Hair follicle dermal papilla cell (primary cell): ENCODE results near the gene BPNT1. TPM values are rescaled to one million over a fixed set of nuclear protein-coding genes. Genes with fewer than 3 reads are reported as not detected.

ENCODE experiments used
- small RNA-seq: library from RNA; depleted of rRNA; stranded (forward); fragments of <200 nt; gene quantifications from one replicate; pipeline ENCODE3, GENCODE V24; 2012
- total RNA-seq: library from RNA; depleted of rRNA; stranded (reverse); fragments of >200 nt; gene quantifications from 2 replicates; pipeline ENCODE4 v1.2.3, GENCODE V29; 2012

Gene BPNT1, protein sequence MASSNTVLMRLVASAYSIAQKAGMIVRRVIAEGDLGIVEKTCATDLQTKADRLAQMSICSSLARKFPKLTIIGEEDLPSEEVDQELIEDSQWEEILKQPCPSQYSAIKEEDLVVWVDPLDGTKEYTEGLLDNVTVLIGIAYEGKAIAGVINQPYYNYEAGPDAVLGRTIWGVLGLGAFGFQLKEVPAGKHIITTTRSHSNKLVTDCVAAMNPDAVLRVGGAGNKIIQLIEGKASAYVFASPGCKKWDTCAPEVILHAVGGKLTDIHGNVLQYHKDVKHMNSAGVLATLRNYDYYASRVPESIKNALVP
- total RNA-seq = 15.7 and 17.4 TPM in 2 replicates

DNA sequence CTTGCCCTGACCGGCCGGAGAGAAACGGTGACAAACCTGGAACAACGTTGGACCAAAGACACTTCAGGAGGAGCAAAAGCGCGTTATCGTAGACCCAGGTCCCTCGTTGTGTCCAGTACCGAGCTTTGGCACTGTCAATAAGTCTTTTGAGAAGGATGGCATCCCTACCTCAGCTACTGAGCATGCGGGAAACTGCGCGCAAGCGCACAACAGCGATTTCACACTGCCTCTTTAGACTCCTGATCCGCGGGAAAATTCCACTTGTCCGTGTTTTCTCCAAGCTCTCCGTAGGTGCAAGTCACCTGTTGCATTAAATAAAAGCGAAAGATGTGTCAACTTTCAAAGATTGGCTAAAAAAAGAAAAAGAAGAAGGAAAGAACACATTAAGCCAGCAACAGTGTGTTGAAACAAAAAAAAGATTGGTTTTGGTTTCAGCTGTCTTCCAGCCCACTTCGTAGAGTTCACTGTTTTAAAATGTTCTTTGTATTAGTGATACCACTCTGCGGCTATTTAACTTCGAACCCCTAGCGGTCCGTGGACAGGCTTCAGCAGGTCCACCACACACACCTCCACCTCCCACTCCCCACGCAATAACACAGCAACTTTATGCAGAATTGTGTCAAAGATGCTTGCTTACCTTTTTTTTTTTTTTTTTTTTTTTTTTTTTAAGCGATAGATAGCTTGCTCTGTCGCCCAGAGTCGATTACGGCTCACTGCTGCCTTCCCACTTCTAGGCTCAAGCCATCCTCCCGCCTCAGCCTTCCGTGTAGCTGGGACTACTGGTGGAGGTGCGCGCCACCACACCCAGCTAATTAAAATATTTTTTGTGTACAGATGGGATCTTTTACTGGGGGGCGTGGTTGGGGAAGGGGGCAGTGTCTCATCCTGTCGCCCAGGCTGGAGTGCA is at the start of gene BPNT1:
BPNT1 (minus strand) TSS at position 139 of the 907 bp plus-strand sequence. CDS start 9,942 bp downstream, outside the sequence.

DNA sequence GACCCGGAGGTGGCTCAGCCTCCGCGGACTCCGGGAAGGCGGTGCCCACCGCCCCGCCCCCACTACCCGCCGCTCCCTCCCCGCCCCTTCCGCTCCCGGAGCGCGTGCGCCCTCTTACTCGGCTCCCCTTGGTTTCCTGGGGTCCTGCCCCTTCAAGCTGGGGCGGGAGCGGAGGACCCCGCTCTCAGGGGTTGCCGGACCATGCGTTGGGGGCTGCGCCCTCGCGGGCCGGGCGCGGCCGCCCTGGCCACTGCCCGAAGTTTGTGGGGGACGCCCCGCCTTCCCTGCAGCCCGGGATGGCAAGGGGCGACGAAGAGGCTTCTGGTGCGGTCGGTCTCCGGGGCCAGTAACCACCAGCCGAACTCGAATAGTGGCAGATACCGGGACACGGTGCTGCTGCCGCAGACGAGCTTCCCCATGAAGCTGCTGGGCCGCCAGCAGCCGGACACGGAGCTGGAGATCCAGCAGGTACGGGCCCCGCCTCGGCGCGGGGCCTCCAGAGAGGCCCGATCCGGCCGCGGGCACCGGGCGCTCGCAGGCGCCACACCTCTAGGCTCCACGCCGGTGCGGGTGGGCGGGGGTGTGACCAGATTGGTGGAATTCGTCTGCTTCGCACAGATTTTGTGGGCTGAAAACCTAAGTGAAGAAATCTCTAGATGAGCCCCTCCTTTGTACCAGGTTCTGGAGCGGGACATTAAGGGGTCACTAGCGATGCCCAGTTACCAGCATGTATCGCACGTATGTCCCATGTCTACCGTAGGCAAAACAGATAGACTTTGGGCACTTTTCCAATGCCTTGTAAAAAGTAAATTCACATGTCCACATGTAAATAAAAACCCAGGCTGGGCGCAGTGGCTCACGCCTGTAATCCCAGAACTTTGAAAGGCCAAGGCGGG is 4.7 kb upstream of the BPNT1 start, which contains the start of gene IARS2:
IARS2 (plus strand) TSS at position 117 of the 896 bp plus-strand sequence; CDS start at position 202, 85 bp downstream.

DNA sequence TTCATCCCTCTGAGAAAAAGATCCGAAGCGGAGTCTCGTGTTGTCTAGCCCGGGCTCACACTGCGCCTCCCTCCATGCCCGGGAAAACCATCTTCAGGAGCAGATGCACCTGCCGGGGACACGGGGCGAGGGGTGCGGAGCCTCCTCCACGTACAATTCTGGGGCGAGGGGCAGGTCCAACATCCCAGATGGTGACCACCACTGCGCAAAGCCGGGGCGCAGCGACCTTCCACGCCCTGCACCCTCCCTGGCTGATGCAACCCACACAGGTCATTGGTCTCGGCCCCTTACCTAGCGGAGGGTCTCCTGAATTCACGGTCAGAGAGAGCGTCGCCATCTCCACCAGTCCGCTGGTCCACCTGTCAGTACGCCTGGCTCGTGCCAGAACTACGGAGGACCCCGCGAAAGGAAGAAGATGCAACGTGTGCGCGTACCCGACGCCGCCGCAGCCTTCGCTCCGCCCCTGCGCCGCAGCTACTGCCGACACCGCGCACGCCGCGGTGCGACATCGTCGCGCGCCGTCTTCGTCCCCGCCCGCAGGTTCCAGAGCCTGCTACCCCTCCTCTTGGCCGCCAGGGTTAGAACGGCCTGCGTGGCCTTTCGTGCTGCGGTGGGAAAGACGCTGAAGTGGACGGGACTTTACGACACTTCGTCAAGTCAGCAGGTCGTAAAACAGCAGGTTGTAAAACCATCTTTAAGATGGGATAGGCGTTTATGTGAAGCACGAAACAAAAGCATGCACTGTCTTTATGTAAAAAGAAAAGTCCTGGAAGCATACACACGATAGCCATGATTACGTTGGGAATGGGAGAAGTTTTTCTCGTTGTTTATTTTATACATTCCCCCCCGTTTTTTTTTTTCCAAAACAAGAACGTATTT is 43.3 kb downstream of the BPNT1 start, which contains the start of gene EPRS1:
EPRS1 (minus strand) TSS at position 454 of the 879 bp plus-strand sequence; CDS start at position 337, 117 bp downstream.

Small RNAs within 50 kb of the gene (small RNA-seq; reads per million reads assigned to genes)
- gene MIR194-1 = not detected
- gene MIR215 = 1.2 reads per million, percentile 25 among the genes with 10 or more reads in this experiment

Other genes starting within 250 kb of the BPNT1 start
- not detected in 2 replicates for gene SLC30A10, start 161.2 kb downstream of the BPNT1 start, total RNA-seq
- gene EPRS1, start 43.3 kb downstream of the BPNT1 start, total RNA-seq = 140 and 151 TPM in 2 replicates
- 57.1 and 59.7 TPM in 2 replicates for gene IARS2, start 4.3 kb upstream of the BPNT1 start, total RNA-seq
- gene RAB3GAP2, start 182.7 kb upstream of the BPNT1 start, total RNA-seq = 39.7 and 47.2 TPM in 2 replicates